Measurements from ENCODE around the gene TRIM3.

Gene TRIM3

DNA sequence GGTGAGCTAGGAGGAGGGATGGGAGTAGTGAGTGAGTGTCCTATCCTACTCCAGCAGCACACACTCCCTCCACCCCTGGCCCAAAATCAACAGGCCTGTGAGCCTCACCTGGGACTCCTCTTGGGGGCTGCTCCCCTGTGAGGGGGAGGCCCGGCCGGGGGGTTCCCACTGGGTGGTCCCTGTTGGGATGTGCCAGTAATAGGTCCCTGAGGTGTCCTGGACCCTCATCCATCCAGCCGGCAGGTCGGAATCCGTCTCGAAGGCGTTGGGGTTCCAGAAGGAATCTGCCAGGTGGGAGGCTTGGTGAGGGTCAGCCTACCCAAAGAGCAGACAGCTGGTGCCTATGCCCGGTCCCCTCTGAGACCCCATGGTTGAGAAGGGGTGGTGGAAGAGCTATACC, 70.2 kb downstream of the TRIM3 start:
- Histone ChIP-seq H3F3A (ENCODE audit: control insufficient read depth, insufficient read depth) (no peaks in the 10 kb centered on the region), H3K36me3 (ENCODE audit: control insufficient read depth, low read length) (no peaks in the 10 kb centered on the region), H4K20me1 (ENCODE audit: control insufficient read depth, insufficient read depth, low read depth, low read length) (no peaks in the 10 kb centered on the region; the same call in 1 of the 2 replicates), H3K4me3 (ENCODE audit: low read length) (peak overlapping the region; percentile 70), H3K9me2 (replicated peaks; ENCODE audit: control insufficient read depth, low read length) (no peaks in the 10 kb centered on the region), H3K9me3 (ENCODE audit: control insufficient read depth, insufficient read depth, low read length) (no peaks in the 10 kb centered on the region), H3K79me2 (ENCODE audit: control insufficient read depth, low read length) (no peaks in the 10 kb centered on the region), H3K27me3 (ENCODE audit: control insufficient read depth, low read length) (no peaks in the 10 kb centered on the region), H3K27ac (ENCODE audit: low read depth, low read length) (peak overlapping the region; percentile 84), H3K4me1 (ENCODE audit: control insufficient read depth, low read length) (peaks cover 36% of the 10 kb centered on the region), H3K4me2 (ENCODE audit: low read length) (peak overlapping the region; percentile 93)
- TF ChIP-seq, protein P1, sequence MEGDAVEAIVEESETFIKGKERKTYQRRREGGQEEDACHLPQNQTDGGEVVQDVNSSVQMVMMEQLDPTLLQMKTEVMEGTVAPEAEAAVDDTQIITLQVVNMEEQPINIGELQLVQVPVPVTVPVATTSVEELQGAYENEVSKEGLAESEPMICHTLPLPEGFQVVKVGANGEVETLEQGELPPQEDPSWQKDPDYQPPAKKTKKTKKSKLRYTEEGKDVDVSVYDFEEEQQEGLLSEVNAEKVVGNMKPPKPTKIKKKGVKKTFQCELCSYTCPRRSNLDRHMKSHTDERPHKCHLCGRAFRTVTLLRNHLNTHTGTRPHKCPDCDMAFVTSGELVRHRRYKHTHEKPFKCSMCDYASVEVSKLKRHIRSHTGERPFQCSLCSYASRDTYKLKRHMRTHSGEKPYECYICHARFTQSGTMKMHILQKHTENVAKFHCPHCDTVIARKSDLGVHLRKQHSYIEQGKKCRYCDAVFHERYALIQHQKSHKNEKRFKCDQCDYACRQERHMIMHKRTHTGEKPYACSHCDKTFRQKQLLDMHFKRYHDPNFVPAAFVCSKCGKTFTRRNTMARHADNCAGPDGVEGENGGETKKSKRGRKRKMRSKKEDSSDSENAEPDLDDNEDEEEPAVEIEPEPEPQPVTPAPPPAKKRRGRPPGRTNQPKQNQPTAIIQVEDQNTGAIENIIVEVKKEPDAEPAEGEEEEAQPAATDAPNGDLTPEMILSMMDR (IDR thresholded peaks at IDR 0.05; ENCODE audit: low read depth, low read length, poor library complexity, severe bottlenecking), result no peak
- no peak for TF ChIP-seq EZH2phosphoT487 (IDR thresholded peaks at IDR 0.05; ENCODE audit: borderline replicate concordance, low read length)

DNA sequence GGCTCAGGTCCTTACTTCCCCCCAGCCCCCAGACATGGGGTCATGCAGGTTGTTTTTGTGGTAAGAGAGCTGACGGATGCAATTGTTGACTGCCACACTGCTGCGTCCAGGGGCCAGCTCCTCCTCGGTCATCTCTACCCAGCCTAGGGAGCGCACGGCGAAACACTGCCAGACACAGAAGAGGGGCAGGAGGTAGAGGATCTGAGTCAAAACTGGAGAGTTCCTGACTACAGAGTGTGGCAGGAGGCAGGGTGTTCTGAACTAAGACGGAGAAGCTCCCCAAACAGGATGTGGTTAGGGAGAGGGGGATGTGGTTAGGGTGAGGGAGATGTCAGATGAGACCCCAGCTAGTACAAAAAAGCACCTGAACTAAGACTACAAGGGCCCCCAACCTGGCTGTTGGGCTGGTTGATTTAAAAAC, 71.2 kb downstream of the TRIM3 start:
- Histone ChIP-seq H3K36me3 (ENCODE audit: control insufficient read depth, low read length) (no peaks in the 10 kb centered on the region), H3K27ac (ENCODE audit: low read depth, low read length) (peak overlapping the region; percentile 84), H3K9me3 (ENCODE audit: control insufficient read depth, insufficient read depth, low read length) (no peaks in the 10 kb centered on the region), H3K4me2 (ENCODE audit: low read length) (peak overlapping the region; percentile 93), H3K4me1 (ENCODE audit: control insufficient read depth, low read length) (peaks cover 36% of the 10 kb centered on the region), H3K27me3 (ENCODE audit: control insufficient read depth, low read length) (no peaks in the 10 kb centered on the region), H3K4me3 (ENCODE audit: low read length) (peak overlapping the region; percentile 70), H4K20me1 (ENCODE audit: control insufficient read depth, insufficient read depth, low read depth, low read length) (no peaks in the 10 kb centered on the region; the same call in 1 of the 2 replicates), H3F3A (ENCODE audit: control insufficient read depth, insufficient read depth) (no peaks in the 10 kb centered on the region), H3K9me2 (replicated peaks; ENCODE audit: control insufficient read depth, low read length) (no peaks in the 10 kb centered on the region), H3K79me2 (ENCODE audit: control insufficient read depth, low read length) (no peaks in the 10 kb centered on the region)
- TF ChIP-seq EZH2phosphoT487 (IDR thresholded peaks at IDR 0.05; ENCODE audit: borderline replicate concordance, low read length), result no peak
- TF ChIP-seq, protein P1 (IDR thresholded peaks at IDR 0.05; ENCODE audit: low read depth, low read length, poor library complexity, severe bottlenecking), result no peak

DNA sequence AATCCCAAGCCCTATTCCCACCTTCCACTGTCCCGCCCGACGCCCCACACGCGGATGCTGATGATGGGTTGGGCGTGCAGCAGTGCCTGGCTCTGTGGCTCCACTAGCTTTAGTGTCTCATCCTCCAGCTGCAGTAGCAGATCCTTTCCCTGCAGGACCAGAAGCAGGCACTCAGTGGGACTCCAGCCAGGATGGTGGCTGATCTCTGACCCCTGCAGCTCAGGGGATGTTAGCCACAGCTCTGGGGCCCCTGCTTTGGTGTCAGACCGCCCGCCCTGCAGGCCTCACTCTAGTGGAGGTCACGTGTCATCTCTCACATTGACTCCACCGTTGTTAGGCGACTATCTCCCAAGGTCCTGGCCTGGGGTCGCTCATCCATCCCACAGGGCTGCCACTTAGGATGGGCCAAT, 71.7 kb downstream of the TRIM3 start:
- no peaks in the 10 kb centered on the region for H3K9me3 ChIP-seq (ENCODE audit: control insufficient read depth, insufficient read depth, low read length)
- H3K27ac ChIP-seq (ENCODE audit: low read depth, low read length), result peak overlapping the region; percentile 84
- no peaks in the 10 kb centered on the region for H3K27me3 ChIP-seq (ENCODE audit: control insufficient read depth, low read length)
- H3F3A ChIP-seq (ENCODE audit: control insufficient read depth, insufficient read depth), result no peaks in the 10 kb centered on the region
- H3K4me2 ChIP-seq (ENCODE audit: low read length), result peak overlapping the region; percentile 93
- H4K20me1 ChIP-seq (ENCODE audit: control insufficient read depth, insufficient read depth, low read depth, low read length), result no peaks in the 10 kb centered on the region; the same call in 1 of the 2 replicates
- no peaks in the 10 kb centered on the region for H3K79me2 ChIP-seq (ENCODE audit: control insufficient read depth, low read length)
- peaks cover 36% of the 10 kb centered on the region for H3K4me1 ChIP-seq (ENCODE audit: control insufficient read depth, low read length)
- H3K4me3 ChIP-seq (ENCODE audit: low read length), result peak overlapping the region; percentile 70
- H3K9me2 ChIP-seq (replicated peaks; ENCODE audit: control insufficient read depth, low read length), result no peaks in the 10 kb centered on the region
- TF ChIP-seq, protein P1 (IDR thresholded peaks at IDR 0.05; ENCODE audit: low read depth, low read length, poor library complexity, severe bottlenecking), result no peak
- TF ChIP-seq EZH2phosphoT487 (IDR thresholded peaks at IDR 0.05; ENCODE audit: borderline replicate concordance, low read length), result no peak
- H3K36me3 ChIP-seq (ENCODE audit: control insufficient read depth, low read length), result no peaks in the 10 kb centered on the region
